Measurements from ENCODE around the gene RNF25.

DNA sequence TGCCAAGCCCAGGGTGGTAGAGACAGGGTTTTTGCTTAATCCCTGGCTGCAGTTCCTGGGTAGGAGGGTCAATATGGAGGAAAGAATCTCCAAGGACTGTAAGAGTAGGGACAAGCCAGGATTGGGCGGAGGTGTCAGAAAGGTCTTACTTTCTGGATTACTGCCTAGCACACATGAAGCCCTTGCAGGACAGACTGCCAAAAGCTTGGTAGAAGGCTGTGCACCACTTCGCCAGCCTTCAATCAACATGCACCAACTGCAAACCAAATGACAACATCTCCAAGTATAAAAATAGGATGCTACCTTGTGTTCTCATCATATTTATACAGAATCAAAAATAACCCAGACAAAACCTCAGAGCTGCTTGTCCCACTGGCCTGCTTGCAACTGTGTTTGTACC, 16.1 kb downstream of the RNF25 start:
- TF ChIP-seq, protein P1, sequence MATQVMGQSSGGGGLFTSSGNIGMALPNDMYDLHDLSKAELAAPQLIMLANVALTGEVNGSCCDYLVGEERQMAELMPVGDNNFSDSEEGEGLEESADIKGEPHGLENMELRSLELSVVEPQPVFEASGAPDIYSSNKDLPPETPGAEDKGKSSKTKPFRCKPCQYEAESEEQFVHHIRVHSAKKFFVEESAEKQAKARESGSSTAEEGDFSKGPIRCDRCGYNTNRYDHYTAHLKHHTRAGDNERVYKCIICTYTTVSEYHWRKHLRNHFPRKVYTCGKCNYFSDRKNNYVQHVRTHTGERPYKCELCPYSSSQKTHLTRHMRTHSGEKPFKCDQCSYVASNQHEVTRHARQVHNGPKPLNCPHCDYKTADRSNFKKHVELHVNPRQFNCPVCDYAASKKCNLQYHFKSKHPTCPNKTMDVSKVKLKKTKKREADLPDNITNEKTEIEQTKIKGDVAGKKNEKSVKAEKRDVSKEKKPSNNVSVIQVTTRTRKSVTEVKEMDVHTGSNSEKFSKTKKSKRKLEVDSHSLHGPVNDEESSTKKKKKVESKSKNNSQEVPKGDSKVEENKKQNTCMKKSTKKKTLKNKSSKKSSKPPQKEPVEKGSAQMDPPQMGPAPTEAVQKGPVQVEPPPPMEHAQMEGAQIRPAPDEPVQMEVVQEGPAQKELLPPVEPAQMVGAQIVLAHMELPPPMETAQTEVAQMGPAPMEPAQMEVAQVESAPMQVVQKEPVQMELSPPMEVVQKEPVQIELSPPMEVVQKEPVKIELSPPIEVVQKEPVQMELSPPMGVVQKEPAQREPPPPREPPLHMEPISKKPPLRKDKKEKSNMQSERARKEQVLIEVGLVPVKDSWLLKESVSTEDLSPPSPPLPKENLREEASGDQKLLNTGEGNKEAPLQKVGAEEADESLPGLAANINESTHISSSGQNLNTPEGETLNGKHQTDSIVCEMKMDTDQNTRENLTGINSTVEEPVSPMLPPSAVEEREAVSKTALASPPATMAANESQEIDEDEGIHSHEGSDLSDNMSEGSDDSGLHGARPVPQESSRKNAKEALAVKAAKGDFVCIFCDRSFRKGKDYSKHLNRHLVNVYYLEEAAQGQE (IDR thresholded peaks at IDR 0.05; ENCODE audit: unreplicated experiment), result no peak
- TF ChIP-seq, protein P2, sequence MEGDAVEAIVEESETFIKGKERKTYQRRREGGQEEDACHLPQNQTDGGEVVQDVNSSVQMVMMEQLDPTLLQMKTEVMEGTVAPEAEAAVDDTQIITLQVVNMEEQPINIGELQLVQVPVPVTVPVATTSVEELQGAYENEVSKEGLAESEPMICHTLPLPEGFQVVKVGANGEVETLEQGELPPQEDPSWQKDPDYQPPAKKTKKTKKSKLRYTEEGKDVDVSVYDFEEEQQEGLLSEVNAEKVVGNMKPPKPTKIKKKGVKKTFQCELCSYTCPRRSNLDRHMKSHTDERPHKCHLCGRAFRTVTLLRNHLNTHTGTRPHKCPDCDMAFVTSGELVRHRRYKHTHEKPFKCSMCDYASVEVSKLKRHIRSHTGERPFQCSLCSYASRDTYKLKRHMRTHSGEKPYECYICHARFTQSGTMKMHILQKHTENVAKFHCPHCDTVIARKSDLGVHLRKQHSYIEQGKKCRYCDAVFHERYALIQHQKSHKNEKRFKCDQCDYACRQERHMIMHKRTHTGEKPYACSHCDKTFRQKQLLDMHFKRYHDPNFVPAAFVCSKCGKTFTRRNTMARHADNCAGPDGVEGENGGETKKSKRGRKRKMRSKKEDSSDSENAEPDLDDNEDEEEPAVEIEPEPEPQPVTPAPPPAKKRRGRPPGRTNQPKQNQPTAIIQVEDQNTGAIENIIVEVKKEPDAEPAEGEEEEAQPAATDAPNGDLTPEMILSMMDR (conservative IDR thresholded peaks at IDR 0.05; ENCODE audit: low read depth in 2 of 2), result no peak

All from GM23338 (cell line).